HepG2 (cell line): ENCODE data around the gene STX1B. TPM values are rescaled to one million over a fixed set of nuclear protein-coding genes. Genes with fewer than 3 reads are reported as not detected.

Experiments
- ARHGAP35 ChIP-seq: sonication (generic); formaldehyde crosslinking; IDR thresholded peaks from 2 replicates; pipeline ENCODE4 v1.9.0; 2022; ENCODE audit warnings: mild to moderate bottlenecking, inconsistent platforms, moderate library complexity, missing genetic modification reagents, borderline replicate concordance
- ATF5 ChIP-seq: sonication (generic); formaldehyde crosslinking; IDR thresholded peaks from 2 replicates; pipeline ENCODE4 v1.4.0; 2020; ENCODE audit warnings: mild to moderate bottlenecking, low read depth, missing genetic modification reagents
- HOXA5 ChIP-seq: sonication (generic); formaldehyde crosslinking; IDR thresholded peaks from 2 replicates; pipeline ENCODE4 v1.4.0; 2020; ENCODE audit warnings: missing genetic modification reagents
- NCOA2 ChIP-seq: sonication (generic); formaldehyde crosslinking; IDR thresholded peaks from 2 replicates; pipeline ENCODE4 v1.8.0; 2022; ENCODE audit warnings: inconsistent platforms
- POLR2AphosphoS5 ChIP-seq: IDR thresholded peaks from 2 replicates; pipeline ENCODE4 v1.6.1; 2012; ENCODE audit warnings: low read depth, low read length
- RFXAP ChIP-seq: sonication (generic); formaldehyde crosslinking; IDR thresholded peaks from 2 replicates; pipeline ENCODE4 v1.4.0; 2020; ENCODE audit warnings: missing genetic modification reagents, borderline replicate concordance
- SAFB2 ChIP-seq: sonication (generic); formaldehyde crosslinking; IDR thresholded peaks from 2 replicates; pipeline ENCODE4 v1.5.1; 2020; ENCODE audit warnings: missing genetic modification reagents, low read depth, mild to moderate bottlenecking, borderline replicate concordance
- ZBTB42 ChIP-seq: sonication (generic); formaldehyde crosslinking; IDR thresholded peaks from 2 replicates; pipeline ENCODE4 v1.5.0; 2020; ENCODE audit warnings: mild to moderate bottlenecking, missing genetic modification reagents
- ZFP37 ChIP-seq: sonication (generic); formaldehyde crosslinking; IDR thresholded peaks from 2 replicates; pipeline ENCODE4 v1.4.0; 2020; ENCODE audit warnings: missing genetic modification reagents, borderline replicate concordance
- ZKSCAN8 ChIP-seq: IDR thresholded peaks from 2 replicates; pipeline ENCODE4 v1.6.1; 2016; ENCODE audit warnings: borderline replicate concordance, missing genetic modification reagents, missing compliant biosample characterization
- ZNF160 ChIP-seq: sonication (generic); formaldehyde crosslinking; IDR thresholded peaks from 2 replicates; pipeline ENCODE4 v1.8.0; 2022; ENCODE audit warnings: mild to moderate bottlenecking, inconsistent platforms, missing genetic modification reagents
- ZNF317 ChIP-seq: sonication (generic); formaldehyde crosslinking; IDR thresholded peaks from 2 replicates; pipeline ENCODE4 v1.5.0; 2020; ENCODE audit warnings: mild to moderate bottlenecking, missing genetic modification reagents
- ZNF331 ChIP-seq: sonication (generic); formaldehyde crosslinking; IDR thresholded peaks from 2 replicates; pipeline ENCODE4 v1.4.0; 2020; ENCODE audit warnings: missing genetic modification reagents
- ZNF430 ChIP-seq: sonication (generic); formaldehyde crosslinking; IDR thresholded peaks from 2 replicates; pipeline ENCODE4 v1.9.0; 2021; ENCODE audit warnings: mild to moderate bottlenecking, missing genetic modification reagents
- ZNF709 ChIP-seq: sonication (generic); formaldehyde crosslinking; IDR thresholded peaks from 2 replicates; pipeline ENCODE4 v1.5.0; 2020; ENCODE audit warnings: mild to moderate bottlenecking, missing genetic modification reagents
- ZSCAN12 ChIP-seq: sonication (generic); formaldehyde crosslinking; IDR thresholded peaks from 2 replicates; pipeline ENCODE4 v1.9.0; 2021; ENCODE audit warnings: mild to moderate bottlenecking, missing genetic modification reagents
- polyA plus RNA-seq, 8 experiments: library from polyadenylated mRNA; depleted of rRNA in 3 of 8; stranded (reverse) in 7 of 8; unstranded in 1 of 8; fragments of >200 nt; fragmentation: Illumina TruSeq in 4 of 8; extraction: Trizol in 4 of 8; gene quantifications; 2 replicates each; pipeline versions ENCODE4 v1.2.1 to v1.2.3, GENCODE V29; 2011 to 2016; ENCODE audit warnings: low read depth in 4 of 8, missing spikeins in 1 of 8, mixed read lengths in 1 of 8; ENCODE audit not compliant: insufficient read depth in 1 of 8
- total RNA-seq, 5 experiments: library from RNA; depleted of rRNA; stranded (reverse); fragments of >200 nt; fragmentation: Illumina TruSeq; extraction: Trizol; gene quantifications; 2 replicates each; pipeline ENCODE4 v1.2.3, GENCODE V29; 2016; ENCODE audit warnings: low read depth in 1 of 5
- TF ChIP-seq, protein P1 (sequence below): sonication (generic); formaldehyde crosslinking; IDR thresholded peaks from 2 replicates; pipeline ENCODE4 v1.4.0; 2020; ENCODE audit warnings: missing genetic modification reagents, borderline replicate concordance
- TF ChIP-seq, protein P2 (sequence below): sonication (generic); formaldehyde crosslinking; IDR thresholded peaks from 2 replicates; pipeline ENCODE4 v1.4.0; 2020; ENCODE audit warnings: missing genetic modification reagents

The STX1B gene
- total and polyA plus RNA-seq, 2 of the 13 experiments (the other 11 are each of a cell fraction or from before 2014, with no cell fraction given) = 2.1 to 3.0 TPM

GRCh38 chr16:30984669-30985400 is 25.6 kb downstream of the STX1B start, which contains the start of gene HSD3B7 (continued):
- TF ChIP-seq, protein P1, sequence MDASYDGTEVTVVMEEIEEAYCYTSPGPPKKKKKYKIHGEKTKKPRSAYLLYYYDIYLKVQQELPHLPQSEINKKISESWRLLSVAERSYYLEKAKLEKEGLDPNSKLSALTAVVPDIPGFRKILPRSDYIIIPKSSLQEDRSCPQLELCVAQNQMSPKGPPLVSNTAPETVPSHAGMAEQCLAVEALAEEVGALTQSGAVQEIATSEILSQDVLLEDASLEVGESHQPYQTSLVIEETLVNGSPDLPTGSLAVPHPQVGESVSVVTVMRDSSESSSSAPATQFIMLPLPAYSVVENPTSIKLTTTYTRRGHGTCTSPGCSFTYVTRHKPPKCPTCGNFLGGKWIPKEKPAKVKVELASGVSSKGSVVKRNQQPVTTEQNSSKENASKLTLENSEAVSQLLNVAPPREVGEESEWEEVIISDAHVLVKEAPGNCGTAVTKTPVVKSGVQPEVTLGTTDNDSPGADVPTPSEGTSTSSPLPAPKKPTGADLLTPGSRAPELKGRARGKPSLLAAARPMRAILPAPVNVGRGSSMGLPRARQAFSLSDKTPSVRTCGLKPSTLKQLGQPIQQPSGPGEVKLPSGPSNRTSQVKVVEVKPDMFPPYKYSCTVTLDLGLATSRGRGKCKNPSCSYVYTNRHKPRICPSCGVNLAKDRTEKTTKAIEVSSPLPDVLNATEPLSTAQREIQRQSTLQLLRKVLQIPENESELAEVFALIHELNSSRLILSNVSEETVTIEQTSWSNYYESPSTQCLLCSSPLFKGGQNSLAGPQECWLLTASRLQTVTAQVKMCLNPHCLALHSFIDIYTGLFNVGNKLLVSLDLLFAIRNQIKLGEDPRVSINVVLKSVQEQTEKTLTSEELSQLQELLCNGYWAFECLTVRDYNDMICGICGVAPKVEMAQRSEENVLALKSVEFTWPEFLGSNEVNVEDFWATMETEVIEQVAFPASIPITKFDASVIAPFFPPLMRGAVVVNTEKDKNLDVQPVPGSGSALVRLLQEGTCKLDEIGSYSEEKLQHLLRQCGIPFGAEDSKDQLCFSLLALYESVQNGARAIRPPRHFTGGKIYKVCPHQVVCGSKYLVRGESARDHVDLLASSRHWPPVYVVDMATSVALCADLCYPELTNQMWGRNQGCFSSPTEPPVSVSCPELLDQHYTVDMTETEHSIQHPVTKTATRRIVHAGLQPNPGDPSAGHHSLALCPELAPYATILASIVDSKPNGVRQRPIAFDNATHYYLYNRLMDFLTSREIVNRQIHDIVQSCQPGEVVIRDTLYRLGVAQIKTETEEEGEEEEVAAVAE (CRISPR knock-in tag) = peak; percentile 62; the same call in 1 of the 2 replicates
- TF ChIP-seq ZFP37 (CRISPR knock-in tag) = peak; percentile 69; the same call in 1 of the 2 replicates
- TF ChIP-seq NCOA2 (CRISPR knock-in tag) = peak; percentile 51; the same call in 1 of the 2 replicates
- TF ChIP-seq POLR2AphosphoS5 = peak; percentile 56; the same call in 1 of the 2 replicates
- peak; percentile 13; the same call in 1 of the 2 replicates for TF ChIP-seq ZNF331
- peak; percentile 27 for TF ChIP-seq ZNF160 (CRISPR knock-in tag)
- TF ChIP-seq ZNF317 (CRISPR knock-in tag) = 0 out of 2 replicates have a peak, but pooled peaks have one; percentile 34
- TF ChIP-seq ZBTB42 (CRISPR knock-in tag) = peak; percentile 50
- 0 out of 2 replicates have a peak, but pooled peaks have one; percentile 3 for TF ChIP-seq RFXAP
- TF ChIP-seq ARHGAP35 (CRISPR knock-in tag) = 0 out of 2 replicates have a peak, but pooled peaks have one; percentile 19
- TF ChIP-seq, protein P2, sequence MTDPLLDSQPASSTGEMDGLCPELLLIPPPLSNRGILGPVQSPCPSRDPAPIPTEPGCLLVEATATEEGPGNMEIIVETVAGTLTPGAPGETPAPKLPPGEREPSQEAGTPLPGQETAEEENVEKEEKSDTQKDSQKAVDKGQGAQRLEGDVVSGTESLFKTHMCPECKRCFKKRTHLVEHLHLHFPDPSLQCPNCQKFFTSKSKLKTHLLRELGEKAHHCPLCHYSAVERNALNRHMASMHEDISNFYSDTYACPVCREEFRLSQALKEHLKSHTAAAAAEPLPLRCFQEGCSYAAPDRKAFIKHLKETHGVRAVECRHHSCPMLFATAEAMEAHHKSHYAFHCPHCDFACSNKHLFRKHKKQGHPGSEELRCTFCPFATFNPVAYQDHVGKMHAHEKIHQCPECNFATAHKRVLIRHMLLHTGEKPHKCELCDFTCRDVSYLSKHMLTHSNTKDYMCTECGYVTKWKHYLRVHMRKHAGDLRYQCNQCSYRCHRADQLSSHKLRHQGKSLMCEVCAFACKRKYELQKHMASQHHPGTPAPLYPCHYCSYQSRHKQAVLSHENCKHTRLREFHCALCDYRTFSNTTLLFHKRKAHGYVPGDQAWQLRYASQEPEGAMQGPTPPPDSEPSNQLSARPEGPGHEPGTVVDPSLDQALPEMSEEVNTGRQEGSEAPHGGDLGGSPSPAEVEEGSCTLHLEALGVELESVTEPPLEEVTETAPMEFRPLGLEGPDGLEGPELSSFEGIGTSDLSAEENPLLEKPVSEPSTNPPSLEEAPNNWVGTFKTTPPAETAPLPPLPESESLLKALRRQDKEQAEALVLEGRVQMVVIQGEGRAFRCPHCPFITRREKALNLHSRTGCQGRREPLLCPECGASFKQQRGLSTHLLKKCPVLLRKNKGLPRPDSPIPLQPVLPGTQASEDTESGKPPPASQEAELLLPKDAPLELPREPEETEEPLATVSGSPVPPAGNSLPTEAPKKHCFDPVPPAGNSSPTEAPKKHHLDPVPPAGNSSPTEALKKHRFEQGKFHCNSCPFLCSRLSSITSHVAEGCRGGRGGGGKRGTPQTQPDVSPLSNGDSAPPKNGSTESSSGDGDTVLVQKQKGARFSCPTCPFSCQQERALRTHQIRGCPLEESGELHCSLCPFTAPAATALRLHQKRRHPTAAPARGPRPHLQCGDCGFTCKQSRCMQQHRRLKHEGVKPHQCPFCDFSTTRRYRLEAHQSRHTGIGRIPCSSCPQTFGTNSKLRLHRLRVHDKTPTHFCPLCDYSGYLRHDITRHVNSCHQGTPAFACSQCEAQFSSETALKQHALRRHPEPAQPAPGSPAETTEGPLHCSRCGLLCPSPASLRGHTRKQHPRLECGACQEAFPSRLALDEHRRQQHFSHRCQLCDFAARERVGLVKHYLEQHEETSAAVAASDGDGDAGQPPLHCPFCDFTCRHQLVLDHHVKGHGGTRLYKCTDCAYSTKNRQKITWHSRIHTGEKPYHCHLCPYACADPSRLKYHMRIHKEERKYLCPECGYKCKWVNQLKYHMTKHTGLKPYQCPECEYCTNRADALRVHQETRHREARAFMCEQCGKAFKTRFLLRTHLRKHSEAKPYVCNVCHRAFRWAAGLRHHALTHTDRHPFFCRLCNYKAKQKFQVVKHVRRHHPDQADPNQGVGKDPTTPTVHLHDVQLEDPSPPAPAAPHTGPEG (CRISPR knock-in tag) = peak; percentile 30; the same call in 1 of the 2 replicates
- TF ChIP-seq ZNF430 (CRISPR knock-in tag) = no peak
- 0 out of 2 replicates have a peak, but pooled peaks have one; percentile 20 for TF ChIP-seq ATF5 (CRISPR knock-in tag)
- TF ChIP-seq ZKSCAN8 (CRISPR knock-in tag) = no peak
- TF ChIP-seq HOXA5 (CRISPR knock-in tag) = peak; percentile 56; the same call in 1 of the 2 replicates
- TF ChIP-seq ZSCAN12 (CRISPR knock-in tag) = no peak
- TF ChIP-seq ZNF709 = 0 out of 2 replicates have a peak, but pooled peaks have one; percentile 60
- peak; percentile 68 for TF ChIP-seq SAFB2 (CRISPR knock-in tag)
